ENCODE data around the gene TMEM38B.
A peak's percentile ranks its signal among the peaks of the same experiment; 100 is the strongest.
"Not testable (repeated sequence)": the region's sequence is repeated elsewhere in the genome, so short reads cannot be mapped to it uniquely, and the experiment has no call there.

Gene TMEM38B

GRCh38 chr9:105722099-105722498 is 27.8 kb downstream of the TMEM38B start:
- no peak for DNase-seq (ENCODE audit: low spot score)

GRCh38 chr9:105725370-105725769 is 31.0 kb downstream of the TMEM38B start:
- DNase-seq (ENCODE audit: low spot score) = no peak

GRCh38 chr9:105728230-105728629 is 33.9 kb downstream of the TMEM38B start:
- DNase-seq (ENCODE audit: low spot score) = not testable (repeated sequence)

DNA sequence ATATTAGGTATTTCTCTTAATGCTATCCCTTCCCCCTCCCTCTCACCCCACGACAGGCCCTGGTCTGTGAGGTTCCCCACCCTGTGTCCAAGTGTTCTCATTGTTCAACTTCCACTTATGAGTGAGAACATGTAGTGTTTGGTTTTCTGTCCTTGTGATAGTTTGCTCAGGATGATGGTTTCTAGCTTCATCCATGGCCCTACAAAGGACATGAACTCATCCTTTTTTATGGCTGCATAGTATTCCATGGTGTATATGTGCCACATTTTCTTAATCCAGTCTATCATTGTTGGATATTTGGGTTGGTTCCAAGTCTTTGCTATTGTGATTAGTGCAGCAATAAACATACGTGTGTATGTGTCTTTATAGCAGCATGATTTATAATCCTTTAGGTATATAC is 37.1 kb downstream of the TMEM38B start:
- not testable (repeated sequence) for DNase-seq (ENCODE audit: low spot score)

DNA sequence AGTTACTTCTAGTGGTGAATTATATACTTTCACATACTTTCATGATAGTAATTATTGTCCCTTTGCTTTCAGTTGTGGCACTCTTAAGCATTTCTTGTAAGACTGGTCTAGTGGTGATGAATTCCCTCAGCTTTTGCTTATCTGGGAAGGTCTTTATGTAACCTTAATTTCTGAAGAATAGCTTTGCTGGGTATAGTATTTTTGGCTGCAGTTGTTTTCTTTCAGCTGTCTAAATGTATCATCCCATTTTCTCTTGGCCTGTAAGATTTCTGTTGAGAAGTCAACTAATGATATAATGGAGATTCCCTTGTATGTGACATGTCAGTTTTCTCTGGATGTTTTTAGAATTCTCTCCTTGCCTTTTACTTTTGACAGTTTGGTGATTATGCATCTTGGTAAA is 41.0 kb downstream of the TMEM38B start:
- no peak for DNase-seq (ENCODE audit: low spot score)

- DNase-seq (ENCODE audit: low spot score) = no peak
Measured at GRCh38 chr9:105737205-105737604, 42.9 kb downstream of the TMEM38B start.

GRCh38 chr9:105742088-105742487 is 47.7 kb downstream of the TMEM38B start:
- no peak for DNase-seq (ENCODE audit: low spot score)

DNA sequence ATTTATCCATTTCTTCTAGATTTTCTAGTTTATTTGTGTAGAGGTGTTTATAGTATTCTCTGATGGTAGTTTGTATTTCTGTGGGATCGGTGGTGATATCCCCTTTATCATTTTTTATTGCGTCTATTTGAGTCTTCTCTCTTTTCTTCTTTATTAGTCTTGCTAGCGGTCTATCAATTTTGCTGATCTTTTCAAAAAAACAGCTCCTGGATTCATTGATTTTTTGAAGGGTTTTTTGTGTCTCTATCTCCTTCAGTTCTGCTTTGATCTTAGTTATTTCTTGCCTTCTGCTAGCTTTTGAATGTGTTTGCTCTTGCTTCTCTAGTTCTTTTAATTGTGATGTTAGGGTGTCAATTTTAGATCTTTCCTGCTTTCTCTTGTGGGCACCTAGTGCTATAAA is 53.0 kb downstream of the TMEM38B start:
- not testable (repeated sequence) for DNase-seq (ENCODE audit: low spot score)

DNA sequence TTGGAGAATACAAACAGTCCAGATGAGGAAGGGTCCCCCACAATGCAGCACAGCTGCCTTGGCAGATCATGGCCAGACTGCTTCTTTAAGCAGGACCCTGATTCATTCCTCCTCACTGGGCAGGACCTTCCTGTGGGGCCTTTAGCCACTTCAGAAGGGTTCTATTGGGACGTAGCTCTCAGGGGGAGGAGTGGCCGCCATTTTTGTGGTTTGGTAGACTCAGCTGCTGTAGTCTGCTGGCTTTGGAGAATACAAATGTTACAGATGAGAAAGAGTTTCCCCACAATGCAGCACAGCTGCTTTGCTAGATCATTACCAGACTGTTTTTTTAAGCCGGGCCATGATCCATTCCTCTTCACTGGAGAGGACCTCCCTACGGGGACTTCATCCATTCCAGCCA is 57.4 kb downstream of the TMEM38B start:
- no peak for DNase-seq (ENCODE audit: low spot score)

DNA sequence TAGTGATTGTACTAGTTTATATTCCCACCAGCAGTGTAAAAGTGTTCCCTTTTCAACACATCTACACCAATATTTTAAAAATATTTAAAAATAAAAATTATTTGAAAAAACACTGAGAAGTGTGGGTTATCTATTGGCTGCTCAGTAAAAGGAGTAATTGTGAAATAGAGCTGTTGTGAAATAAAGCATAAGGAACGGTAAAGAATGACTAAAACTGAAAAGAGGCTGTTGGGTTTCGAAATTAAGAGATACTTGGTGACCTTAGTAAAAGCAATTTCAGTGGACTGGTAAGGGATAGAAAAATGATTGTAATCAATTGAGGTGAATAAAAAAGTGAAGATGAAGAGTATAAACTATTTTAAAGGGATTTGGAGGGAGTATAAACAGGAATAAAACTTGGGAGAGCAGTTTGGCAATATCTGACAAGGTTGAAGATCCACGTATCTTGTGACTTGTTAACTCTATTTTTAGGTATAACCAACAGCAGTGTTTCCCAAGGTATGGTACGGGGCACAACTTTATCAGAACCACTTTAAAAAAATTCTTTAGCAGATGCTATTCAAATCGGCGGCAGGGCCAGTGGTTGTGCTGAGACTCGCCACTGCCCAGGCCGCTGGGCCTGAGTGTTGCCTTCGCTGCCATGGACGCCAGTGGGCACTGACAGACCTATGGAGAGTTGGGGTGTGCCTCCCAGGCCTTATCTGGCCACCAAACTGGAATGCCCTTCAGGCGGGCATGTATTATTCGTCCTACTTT is 63.3 kb downstream of the TMEM38B start:
- DNase-seq (ENCODE audit: low spot score) = peak; percentile 35

DNA sequence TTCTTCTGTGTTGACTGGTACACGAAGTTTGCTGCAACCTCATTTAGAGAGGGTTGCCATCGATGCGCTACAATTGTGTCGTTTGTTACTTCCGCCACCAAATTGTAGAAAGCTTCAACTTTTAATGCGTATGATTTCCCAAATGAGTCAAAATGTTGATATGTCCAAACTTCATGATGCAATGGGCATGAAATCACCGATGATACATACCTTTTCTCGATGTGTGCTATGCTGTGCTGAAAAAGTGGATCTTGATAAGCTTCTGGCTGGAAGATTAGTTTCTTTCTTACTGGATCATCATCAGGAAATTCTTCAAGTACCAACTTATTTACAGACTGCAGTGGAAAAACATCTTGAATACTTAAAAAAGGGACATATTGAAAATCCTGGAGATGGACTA is 65.7 kb downstream of the TMEM38B start:
- no peak for DNase-seq (ENCODE audit: low spot score)

DNA sequence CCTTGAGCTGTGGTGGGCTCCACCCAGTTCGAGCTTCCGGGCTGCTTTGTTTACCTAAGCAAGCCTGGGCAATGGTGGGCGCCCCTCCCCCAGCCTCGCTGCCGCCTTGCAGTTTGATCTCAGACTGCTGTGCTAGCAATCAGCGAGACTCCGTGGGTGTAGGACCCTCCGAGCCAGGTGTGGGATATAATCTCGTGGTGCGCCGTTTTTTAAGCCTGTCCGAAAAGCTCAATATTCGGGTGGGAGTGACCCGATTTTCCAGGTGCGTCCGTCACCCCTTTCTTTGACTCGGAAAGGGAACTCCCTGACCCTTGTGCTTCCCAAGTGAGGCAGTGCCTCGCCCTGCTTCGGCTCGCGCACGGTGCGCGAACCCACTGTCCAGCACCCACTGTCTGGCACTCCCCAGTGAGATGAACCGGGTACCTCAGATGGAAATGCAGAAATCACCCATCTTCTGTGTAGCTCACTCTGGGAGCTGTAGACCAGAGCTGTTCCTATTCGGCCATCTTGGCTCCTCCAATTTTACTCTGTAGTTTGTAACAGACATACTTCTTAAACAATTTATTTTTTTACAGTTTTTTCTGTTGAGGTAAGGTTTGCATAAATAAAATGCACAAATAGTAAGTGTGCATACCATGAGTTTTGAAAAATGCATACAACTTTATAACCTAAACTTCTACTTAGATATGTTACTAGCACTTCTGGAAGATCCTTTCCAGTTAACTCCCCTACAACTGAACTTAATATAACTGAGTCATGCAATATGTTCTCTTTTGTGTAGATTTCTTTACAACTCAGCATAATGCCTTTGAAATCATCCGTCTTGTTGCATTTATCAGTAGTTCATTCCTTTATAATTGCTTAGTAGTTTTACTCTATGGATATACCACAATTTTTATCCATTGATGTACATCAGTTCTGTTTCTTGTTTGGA is 88.5 kb downstream of the TMEM38B start:
- not testable (repeated sequence) for DNase-seq (ENCODE audit: low spot score)

GRCh38 chr9:105783495-105783872 is 89.1 kb downstream of the TMEM38B start:
- DNase-seq (ENCODE audit: low spot score) = not testable (repeated sequence)

DNA sequence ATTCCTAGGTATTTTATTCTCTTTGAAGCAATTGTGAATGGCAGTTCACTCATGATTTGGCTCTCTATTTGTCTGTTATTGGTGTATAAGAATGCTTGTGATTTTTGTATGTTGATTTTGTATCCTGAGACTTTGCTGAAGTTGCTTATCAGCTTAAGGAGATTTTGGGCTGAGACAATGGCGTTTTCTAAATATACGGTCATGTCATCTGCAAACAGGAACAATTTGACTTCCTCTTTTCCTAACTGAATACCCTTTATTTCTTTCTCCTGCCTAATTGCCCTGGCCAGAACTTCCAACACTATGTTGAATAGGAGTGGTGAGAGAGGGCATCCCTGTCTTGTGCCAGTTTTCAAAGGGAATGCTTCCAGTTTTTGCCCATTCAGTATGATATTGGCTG is 92.5 kb downstream of the TMEM38B start:
- not testable (repeated sequence) for DNase-seq (ENCODE audit: low spot score)

GRCh38 chr9:105816202-105816744 is 121.9 kb downstream of the TMEM38B start:
- no peak for DNase-seq (ENCODE audit: low spot score)

- DNase-seq (ENCODE audit: low spot score) = no peak
Measured at GRCh38 chr9:105816981-105817380, 122.6 kb downstream of the TMEM38B start.

DNA sequence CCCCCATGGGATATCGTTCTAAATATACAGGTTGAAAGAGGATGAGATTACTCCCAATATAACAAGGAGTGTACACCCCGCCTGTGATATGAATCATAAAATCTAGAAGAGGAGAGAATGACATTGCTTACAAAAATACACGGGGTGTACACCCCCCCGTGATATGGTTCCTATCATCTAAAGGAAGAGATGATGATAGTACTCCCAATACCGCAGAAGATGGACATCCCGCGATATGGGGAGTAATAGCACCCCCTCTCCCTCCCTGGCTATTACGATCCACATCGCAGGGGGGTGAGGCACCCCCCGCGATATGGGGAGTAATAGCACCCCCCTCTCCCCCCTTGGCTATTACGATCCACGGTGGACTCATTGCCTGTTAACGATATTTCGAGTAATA is 124.6 kb downstream of the TMEM38B start:
- no peak for DNase-seq (ENCODE audit: low spot score)

DNA sequence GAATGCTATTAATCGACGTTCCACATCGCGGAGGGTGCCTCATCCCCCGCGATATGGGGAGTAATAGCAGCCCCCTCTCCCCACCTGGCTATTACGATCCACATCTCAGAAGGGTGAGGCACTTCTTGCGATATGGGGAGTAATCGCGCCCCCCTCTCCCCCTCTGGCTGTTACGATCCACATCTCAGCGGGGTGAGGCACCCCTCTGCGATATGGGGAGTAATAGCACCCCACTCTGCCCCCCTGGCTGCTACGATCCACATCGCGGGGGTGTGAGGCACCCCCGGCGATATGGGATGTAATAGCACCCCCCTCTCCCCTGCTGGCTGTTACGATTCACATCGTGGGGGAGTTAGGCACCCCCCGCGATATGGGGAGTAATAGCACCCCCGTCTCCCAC is 128.5 kb downstream of the TMEM38B start:
- DNase-seq (ENCODE audit: low spot score) = no peak

Measured in activated CD4-positive, alpha-beta T cell treated with anti-CD3 and anti-CD28 coated beads, Interleukin-2, Interleukin-4, amounts not matched to agents 100 ng/mL and 50 ng/mL, durations not matched to agents 16 hours and 8 hours (primary cell).